NCI-H2227 treated with DMSO at 0.1 percent for 48 hours (cell line): ENCODE measurements around the gene UBL3.

Experiments
- DNase-seq: peaks from one replicate; lab custom pipeline; 2025; lab: John Stamatoyannopoulos, UW

The UBL3 gene

DNA sequence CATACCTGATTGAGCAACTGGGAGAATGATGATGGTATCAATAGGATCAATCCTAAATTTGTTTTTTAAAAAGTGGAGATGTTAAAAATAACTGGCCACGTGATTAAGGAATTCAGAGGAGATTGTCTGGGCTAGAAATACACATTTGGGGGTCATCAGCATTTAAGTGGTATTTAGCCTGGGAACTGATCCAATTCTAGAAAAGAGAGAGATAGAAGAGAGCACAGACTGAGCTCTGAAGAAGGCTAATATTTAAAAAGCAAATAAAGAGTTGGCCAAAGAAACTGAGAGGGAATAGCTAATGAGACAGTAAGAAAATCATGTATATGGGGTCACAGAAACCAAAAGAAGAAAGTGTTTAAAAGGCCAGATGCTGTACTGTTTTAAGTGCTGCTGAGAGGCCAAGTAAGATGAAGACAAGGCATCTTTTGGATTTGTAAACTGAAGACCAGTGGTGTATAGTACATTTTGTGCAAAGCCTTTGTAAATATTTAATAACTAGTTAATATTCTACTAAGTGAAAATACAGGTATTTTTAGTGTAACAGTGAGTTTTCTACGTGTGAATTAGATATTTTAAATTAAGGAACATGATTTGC is 40.2 kb downstream of the UBL3 start:
- DNase-seq: no peak

DNA sequence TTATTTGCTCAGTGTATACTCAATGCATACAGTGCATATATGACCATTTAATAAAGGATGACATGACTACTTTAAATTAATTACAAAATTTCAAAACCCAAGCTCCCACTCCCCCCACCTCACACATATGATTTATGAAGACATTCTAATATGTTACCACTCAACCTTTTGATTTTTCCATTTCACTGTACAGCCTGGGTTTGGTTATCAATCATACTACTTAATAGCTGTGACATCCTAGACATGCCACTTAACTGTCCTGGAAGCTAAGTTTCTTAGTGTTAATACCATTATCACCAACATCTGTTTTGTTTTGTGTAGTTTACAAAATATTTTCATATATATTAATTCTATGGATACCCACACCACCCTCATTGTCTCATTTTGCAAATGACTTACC is 42.2 kb downstream of the UBL3 start:
- DNase-seq: no peak

DNA sequence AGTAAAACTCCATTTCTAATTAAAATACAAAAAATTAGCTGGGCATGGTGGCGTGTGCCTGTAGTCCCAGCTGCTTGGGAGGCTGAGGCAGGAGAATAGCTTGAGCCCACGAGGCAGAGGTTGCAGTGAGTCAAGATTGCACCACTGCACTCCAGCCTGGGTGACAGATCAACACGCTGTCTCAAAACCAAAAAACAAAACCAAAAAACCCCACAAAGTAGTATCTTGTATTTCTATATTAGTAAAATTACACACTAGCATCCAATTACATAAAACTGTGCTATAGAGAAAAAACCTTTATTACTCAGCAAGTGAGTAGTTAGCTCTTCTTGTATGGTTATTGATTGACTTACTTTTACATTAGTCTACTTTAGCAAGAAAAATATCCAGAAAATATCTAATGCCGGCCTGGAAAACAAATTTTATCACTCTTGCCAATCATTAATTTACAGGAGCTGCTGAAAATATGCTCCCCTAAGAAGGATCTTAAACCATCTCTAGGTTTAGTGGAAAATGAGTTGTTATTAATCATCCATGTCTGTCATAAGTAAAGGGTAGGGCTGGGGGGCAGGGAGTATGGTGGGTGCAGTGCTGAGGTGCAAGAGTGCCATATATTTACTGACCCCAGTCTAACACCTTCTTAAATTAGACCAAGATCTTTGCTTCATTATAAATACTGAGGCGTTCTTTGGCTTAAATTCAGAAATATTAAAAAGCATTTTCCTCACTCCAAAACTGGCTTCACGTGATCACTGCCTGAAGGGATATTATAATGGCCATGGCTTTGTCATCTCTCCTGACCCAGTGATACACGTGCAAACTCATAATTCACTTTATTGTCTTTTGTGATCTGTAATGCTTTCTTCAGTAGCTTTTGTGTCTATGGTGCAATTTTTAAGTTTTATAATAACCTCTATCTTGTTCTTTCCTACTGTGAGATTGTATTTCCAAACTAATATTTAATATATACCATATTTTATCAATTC is 44.1 kb downstream of the UBL3 start:
- no peak for DNase-seq

DNA sequence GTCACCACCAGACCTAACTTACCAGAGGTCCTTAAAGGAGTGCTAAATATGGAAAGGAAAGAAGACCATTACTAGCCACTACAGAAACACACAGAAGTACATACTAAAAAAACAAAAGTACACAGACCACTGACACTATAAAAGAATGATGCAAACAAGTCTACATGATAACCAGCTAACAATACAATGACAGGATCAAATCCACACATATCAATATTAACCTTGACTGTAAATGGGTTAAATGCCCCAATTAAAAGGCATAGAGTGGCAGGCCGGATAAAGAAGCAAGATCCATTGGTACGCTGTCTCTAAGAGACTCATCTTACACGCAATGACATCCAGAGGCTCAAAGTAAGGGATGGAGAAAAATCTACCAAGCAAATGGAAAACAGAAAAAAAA is 47.2 kb downstream of the UBL3 start:
- no peak for DNase-seq

DNA sequence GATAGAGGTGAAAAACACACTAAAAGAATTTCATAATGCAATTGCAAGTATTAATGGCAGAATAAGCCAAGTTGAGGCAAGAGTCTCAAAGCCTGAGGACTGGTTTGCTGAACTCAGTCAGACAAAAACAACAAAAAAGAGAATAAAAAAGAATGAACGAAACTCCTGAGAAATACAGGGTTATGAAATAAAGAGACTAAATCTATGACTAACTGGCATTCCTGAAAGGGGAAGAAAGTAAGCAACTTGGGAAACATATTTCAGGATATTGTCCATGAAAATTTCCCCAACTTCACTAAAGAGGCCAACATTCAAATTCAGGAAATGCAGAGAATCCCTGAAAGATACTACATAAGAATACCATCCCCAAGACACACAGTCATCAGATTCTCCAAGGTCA is 47.8 kb downstream of the UBL3 start:
- no peak for DNase-seq

DNA sequence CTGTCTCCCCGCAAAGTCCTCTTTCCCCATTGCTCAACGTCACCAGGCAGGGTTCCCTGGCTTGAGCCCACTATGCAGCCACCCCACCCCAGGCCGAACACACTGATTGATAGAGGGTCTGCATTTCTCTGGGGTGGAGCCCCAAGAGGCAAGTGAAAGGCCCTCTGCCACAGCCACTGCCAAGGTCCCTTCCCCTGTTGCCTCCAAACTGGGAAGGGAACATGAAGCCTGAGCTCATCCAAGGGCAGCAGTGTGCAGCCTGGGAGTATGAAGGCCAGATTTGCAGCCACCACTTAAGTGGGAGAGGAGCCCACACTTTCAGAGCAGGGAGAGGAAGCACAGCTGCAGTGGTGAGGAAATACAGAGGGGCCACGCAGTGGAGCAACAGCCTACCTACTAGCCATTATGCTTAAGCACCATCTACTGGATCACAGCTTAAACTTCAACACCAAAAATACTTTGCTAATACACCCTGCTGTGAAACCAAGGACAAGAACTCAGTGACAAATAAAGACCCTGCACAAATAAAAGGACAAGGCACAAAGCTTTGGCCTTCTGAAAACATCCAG is 48.6 kb downstream of the UBL3 start:
- DNase-seq: no peak

DNA sequence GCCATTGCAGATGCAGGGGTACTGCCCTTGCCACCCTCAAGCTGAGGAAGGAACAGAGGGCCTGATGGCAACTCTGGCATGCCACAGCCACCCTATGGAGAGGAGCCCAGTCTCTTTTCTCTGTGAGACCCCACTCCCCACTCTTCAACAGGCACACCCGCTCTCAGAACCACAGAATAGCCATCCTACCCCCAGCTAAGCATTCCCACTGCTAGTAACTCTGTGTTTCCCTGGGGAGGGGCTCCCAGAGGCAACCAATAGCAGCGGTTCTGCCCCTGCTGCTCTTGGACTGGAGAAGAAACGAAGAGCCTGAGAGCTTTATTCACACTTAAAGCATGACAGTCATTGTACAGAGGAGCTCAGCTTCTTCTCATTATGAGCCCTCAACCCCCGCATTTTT is 49.3 kb downstream of the UBL3 start:
- DNase-seq: no peak

DNA sequence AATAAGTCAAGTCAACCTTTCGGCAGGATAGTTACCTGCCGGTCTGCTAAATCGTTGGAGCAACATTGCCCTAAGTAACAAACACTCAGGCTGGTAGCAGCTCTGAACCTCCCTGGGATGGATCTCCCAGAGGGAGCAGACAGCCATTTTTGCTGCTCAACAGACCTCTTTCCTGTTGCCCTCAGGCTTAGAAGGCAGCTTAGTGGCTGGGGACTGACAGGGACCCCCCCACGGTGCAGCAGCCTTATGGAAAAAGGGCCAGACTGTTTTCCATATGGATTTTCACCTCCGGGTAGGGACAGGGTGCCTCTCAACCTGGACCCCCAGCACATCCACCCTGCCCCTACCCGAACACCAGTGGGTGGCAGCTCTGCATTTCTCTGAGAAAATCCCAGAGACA is 49.7 kb downstream of the UBL3 start:
- no peak for DNase-seq

DNA sequence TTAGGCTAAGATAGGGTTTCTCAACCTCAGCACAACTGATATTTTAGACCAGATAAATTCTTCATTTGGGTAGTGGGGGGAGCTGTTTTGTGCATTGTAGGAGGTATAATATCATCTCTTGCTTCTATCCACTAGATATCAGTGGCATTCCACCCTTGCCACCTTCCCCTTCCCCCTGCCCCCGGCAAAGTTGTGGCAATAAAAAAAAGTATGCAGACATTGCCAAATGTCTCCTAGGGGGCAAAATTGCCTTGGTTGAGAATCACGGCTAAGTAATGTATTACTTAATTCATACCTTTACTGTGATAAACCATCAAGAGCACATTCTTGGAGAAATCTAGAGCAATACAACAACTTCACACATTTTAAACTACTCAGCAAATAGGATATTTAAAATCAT is 51.4 kb downstream of the UBL3 start:
- DNase-seq: no peak

DNA sequence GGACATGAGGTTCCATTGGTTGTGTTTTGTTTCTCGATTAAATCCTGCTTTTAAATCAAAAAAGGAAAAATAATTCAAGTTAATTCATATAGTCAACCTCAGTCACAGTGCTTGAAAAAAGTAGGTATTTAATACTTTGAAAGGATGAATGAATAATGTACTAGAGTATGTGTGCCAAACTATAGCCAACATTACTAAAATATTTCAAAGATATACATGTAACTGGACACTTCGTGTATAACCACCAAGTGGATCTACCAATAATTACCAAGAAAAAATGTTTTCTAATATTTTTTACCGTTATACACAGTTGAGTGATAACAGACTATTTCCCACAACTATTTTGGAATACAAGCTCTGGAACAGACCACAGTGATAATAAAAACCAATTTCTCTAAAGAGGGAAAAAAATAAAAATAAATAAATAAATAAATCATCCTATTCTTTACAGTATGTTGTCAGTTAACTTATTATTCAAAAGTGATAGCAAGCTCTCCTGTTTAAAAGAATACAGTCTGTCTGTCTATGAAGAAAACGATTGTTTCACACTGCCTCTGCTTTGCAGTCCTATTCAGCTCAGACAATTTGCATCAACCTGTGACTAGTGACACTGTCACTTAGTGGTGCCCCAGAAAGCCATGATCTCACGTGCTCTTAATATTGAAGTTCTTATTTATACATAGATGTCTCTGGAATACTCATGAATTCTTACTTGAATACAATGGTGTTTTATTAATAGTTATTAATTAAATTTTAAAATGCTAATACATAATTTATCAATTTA is 58.2 kb downstream of the UBL3 start:
- no peak for DNase-seq

DNA sequence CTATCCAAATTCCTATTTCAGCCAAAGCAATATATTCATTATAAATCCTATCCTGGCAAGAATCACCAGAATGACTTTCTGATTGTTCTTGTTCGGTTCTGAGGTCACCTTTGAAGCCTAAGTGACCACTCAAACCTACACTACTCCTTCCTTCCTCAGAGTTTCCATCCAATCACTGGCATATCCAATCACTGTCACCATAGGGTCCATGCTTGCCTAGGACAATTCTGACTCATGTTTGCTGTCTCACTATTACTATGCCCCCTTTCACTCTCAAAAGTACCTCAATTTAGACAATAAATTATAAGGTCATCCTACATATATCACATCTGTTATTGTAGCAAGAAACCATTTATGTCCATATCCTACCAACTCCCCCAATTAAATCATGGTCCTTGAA is 58.9 kb downstream of the UBL3 start:
- no peak for DNase-seq

DNA sequence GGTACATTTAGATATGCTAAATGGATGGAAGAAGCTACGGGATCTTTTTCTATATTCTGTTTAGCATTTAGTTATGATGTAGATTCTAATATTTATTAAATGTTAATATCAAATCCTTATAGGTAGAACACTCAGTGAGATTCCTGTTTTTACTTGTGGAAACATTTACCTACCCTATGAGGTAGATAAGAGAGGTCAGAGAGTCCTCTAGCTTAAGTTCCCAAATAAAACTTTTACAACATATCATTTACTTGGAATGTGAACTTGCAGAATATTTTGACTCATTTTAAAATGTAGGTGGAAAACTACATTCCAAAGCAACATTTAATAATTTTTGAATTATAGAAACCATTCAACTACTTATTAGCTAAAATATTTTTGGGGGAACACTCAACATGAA is 63.7 kb downstream of the UBL3 start:
- DNase-seq: no peak

DNA sequence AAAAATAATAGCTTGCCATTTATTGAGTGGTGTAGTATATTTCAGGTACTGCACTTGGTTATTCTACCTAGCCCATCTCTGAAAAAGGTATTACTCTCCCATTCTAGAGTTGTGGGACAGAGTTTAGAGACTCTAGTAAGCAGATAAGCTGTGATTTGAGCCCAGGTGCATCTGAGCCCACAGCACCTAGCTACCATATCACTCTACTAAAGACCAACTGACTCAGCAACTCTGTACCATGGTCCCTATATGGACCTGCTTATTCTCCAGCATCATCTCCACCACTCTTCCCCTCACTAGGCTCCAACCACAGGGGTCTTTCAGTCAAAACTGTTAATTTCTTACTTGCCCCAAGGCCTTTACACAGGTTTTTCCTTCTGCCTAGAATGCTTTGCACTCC is 64.4 kb downstream of the UBL3 start:
- no peak for DNase-seq

DNA sequence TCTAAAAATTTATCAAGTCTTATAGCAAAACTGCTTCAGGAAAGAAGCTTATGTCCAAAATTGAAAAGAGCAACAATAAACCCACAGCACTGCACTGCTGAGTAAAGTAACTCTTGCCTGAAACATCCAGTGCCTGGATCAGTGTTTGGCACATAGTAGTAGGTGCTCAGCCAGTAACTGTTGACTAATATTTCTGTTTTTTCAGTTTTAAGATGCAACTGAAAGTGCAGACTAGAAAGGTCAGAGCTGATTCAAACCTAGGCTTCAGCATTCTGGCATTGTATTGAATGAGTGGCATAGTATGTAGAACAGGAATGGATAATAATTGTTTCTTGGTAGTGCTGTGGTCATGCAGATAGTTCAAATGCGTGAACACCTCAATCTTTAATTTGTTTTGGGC is 67.6 kb downstream of the UBL3 start:
- no peak for DNase-seq

DNA sequence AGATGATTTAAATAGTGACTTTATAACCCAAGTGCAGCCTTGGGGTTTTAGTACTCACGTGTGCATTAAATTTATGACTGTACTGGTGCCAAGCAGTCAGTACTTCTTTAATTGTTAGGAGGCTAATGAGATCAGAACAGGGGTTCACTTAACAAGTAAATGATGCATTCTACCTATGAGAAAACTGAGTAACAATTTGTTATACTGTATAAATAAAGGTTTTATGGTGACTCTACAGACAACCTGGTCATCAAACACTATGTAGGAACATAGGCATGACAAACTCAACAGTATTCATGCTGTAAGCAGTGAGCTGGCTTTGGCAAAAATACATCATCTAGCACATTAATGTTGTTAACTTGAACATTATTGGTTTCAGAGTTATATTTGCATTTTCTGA is 75.6 kb downstream of the UBL3 start:
- no peak for DNase-seq

DNA sequence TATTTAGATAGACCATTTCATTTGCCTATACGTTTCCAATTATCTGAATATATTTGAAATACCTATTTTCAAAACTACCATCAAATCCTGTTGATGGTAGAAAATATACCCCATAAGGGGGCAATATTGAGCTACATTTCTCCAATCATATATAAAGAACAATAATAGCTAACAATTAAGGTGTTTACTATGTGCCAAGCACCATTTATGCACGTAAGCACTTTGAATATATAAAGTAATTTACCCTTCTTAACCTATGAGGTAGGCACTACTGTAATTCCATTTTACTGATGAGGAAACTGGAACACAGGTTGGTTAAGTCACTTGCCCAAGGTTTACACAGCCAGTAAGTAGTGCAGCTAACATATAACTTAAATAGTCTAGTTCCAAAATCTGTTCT is 79.2 kb downstream of the UBL3 start:
- no peak for DNase-seq

DNA sequence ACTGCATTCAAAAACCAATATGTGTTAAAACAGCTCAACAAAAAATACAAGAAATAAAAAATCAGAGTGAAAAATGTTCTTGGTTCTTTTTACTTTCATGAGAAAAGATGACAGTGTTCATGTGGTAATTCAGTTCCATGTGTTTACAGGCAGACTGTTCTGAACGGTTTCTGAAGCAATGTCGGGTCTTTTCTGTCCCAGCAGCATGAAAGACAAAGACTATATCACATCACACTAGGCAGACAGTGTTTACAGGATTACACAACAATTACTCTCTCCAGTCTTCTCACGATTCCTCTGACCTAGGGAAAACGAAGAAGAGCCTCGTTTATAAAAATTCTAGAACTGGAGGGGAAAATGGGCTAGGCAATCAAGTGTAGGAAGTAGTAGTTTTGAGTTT is 83.4 kb downstream of the UBL3 start:
- DNase-seq: no peak

DNA sequence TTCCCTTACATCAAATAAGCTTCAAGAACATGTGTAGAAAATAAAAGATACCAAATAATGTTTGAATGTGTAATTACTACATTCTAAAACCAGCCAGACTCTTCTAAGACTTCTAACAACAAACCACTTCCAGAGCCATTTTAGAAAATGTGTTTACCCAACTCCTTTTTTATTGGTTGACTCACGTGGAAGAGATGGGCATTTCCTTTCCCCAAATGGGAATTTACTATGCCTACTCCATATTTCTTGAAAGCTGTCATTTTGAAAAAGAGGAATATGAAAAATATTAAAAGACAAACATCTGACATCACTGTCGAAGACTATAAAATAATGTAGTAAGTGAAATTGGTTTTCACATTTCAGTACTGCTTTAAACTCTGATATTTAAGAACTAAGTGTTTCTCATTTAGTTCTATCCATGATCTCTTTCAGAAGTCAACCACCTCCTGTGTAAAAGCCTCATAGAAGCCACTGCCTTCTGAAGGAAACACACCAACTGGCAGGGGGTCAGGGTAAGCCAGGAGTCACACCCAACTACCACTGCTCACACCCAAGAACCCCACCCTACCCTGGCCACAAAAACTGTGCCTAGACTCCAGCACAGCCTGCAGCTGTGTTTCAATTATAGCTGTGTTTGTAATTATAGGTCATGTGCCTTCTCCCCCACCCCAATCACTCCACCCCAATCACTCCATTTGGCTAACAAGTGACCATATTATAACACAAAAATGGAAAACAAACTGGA is 86.8 kb downstream of the UBL3 start:
- DNase-seq: no peak

DNA sequence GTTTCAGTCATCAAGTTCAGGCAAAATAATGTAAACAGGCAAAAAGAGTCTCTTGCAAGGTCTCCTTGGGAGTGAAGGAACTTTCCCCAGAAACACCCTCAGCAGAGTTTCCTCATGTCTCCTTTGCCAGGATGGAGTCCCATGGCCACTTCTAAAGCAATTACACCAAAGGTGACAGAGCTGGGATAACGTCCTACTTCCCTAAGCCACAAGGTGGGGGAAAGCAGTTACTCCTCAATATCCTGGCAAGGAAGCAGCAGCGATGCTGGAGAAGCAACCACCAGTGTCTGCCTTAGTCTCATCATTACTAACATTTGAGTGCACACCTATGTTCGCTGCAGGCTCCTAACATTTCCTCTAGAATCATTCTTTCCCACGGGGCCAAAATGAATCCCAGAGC is 88.6 kb downstream of the UBL3 start:
- DNase-seq: no peak

DNA sequence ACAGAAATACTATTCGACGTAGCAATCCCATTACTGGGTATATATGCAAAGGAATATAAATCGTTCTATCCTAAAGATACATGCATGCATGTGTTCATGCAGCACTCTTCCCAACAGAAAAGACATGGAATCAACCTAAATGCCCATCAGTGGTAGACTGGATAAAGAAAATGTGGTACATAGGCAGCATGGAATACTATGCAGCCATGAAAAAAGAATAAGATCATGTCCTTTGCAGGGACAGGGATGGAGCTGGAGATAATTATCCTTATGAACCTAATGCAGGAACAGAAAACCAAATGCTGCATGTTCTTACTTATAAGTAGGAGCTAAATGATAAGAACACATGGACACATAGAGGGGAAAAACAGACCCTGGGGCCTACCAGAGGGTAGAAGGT is 89.3 kb downstream of the UBL3 start:
- DNase-seq: no peak

DNA sequence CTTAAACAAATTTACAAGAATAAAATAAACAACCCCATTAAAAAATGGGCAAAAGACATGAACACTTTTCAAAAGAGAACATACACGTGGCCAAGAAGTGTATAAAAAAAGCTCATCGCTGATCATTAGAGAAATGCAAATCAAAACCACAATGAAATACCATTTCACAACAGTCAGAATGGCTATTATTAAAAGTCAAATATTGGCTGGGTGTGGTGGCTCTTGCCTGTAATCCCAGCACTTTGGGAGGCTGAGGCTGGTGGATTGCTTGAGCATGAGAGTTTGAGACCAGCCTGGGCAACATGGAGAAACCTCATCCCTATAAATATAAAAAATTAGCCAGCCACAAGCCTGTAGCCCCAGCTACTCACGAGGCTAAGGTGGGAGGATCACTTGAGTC is 89.9 kb downstream of the UBL3 start:
- no peak for DNase-seq
